ENCODE data around the gene MACROD2. TPM values are rescaled to one million over a fixed set of nuclear protein-coding genes. Genes with fewer than 3 reads are reported as not detected.

Gene MACROD2
- total and polyA plus RNA-seq, 2 of the 4 experiments (the other 2 are of a cell fraction) = not detected

DNA sequence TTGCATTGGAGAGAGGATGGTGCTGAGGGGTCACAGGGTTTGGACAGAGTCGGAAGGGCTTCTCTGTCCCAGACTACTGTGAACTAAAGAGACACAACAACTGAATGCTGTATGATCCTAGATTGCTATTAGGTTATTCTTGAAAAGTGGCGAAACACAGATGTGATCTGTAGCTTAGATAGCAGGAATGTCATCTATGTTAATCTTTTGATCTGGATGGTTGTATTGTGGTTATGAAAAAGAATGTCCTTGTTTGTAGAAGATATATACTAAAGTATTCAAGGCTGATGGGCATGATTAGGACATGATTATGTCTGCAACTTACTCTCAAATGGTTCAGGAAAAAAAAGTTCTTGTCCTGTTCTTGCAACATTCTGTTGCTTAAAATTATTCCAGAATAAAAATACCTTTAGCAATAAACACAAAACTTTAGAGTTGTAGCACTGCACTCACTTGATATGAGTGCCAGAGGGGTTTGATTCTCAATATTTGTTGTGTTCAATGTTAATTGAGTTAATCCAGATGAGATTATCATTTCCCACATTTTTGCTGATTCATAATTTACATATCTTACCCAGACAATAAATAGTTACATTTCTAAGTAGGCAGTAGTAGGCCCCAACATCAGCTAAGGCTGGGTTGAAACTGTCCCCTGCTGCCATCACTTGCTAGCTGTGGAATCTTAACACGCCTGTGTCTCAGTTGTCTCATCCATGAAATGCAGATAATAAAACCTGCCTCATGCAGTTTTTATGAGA is 1932.8 kb downstream of the MACROD2 start:
- no CpG with 5 or more reads among the region's 3 CpGs for WGBS, 2 experiments (ENCODE audit: extremely low coverage in 2 of 2, insufficient read length in 1 of 2)
- Histone ChIP-seq H3K4me2 (ENCODE audit: low read depth, low read length) (no peak overlapping the region), H4K8ac (ENCODE audit: low read depth in 2 of 2, low read length in 2 of 2) (no peak overlapping the region), H4K5ac (ENCODE audit: low read depth, low read length) (no peak overlapping the region), H3K4me3 (ENCODE audit: insufficient read depth, low read depth, low read length) (no peak overlapping the region), H3K36me3 (ENCODE audit: control insufficient read depth, insufficient read depth, low read length) (no peaks in the 10 kb centered on the region), H2AFZ (replicated peaks; ENCODE audit: low read length, poor library complexity) (no peak overlapping the region), H2AK5ac (ENCODE audit: low read depth, low read length) (no peak overlapping the region), H3K9ac (ENCODE audit: low read depth, low read length) (no peak overlapping the region), H3K4me1 (ENCODE audit: control insufficient read depth, insufficient read depth, low read length) (no peaks in the 10 kb centered on the region), H2BK15ac (ENCODE audit: low read depth, low read length) (no peak overlapping the region), H3K18ac (ENCODE audit: low read depth, low read length) (no peak overlapping the region), H3K9me1 (ENCODE audit: insufficient read depth, low read length) (no peaks in the 10 kb centered on the region), H2BK5ac (ENCODE audit: low read depth, low read length, poor library complexity, severe bottlenecking) (no peak overlapping the region), H3K23ac (ENCODE audit: low read depth, low read length) (no peak overlapping the region), H3K4ac (ENCODE audit: low read depth, low read length) (no peak overlapping the region), H2BK120ac (ENCODE audit: low read depth, low read length) (no peak overlapping the region), H4K20me1 (ENCODE audit: insufficient read depth, low read length) (no peaks in the 10 kb centered on the region), H3K27me3 (ENCODE audit: control insufficient read depth, insufficient read depth, low read length) (no peaks in the 10 kb centered on the region), H3K27ac (ENCODE audit: insufficient read depth, low read length) (no peak overlapping the region), H2AK9ac (replicated peaks; ENCODE audit: low read depth, low read length, poor library complexity) (no peak overlapping the region), H3K79me1 (ENCODE audit: low read depth in 1 of 2, low read length in 2 of 2) (no peaks in the 10 kb centered on the region), H3K14ac (replicated peaks; ENCODE audit: low read depth, low read length) (no peak overlapping the region), H4K91ac (ENCODE audit: insufficient read depth, low read depth, low read length) (no peak overlapping the region), H3K56ac (ENCODE audit: extremely low read depth, insufficient read depth, low read length) (no peak overlapping the region), H3K9me3 (ENCODE audit: control insufficient read depth, insufficient read depth, low read length) (no peaks in the 10 kb centered on the region), H2BK20ac (ENCODE audit: low read depth, low read length) (no peak overlapping the region)
- no TSS peak for BruUV-seq (replicated peaks)
- ChIA-PET POLR2A (ENCODE audit: unreplicated experiment) (no interaction called here), CTCF (no interaction called here)
- no peak for DNase-seq
- ATAC-seq (ENCODE audit: low read depth) = no peak
- intact Hi-C loops (cut with micrococcal nuclease) = no loop called here
- in situ Hi-C loops (cut with MboI; ENCODE audit: low sequenced_read_pairs) = no loop called here
- TF ChIP-seq MAFK (IDR thresholded peaks at IDR 0.05; ENCODE audit: low read depth, low read length) (no peak), MAZ (IDR thresholded peaks at IDR 0.05; ENCODE audit: borderline replicate concordance, low read depth, low read length) (no peak), RFX5 (IDR thresholded peaks at IDR 0.05; ENCODE audit: low read depth, low read length) (no peak), CHD1 (IDR thresholded peaks at IDR 0.05; ENCODE audit: low read depth, low read length) (no peak), BHLHE40 (IDR thresholded peaks at IDR 0.05; ENCODE audit: low read depth, low read length) (no peak), MXI1 (IDR thresholded peaks at IDR 0.05; ENCODE audit: borderline replicate concordance, low read depth, low read length) (no peak), SMC3 (IDR thresholded peaks at IDR 0.05; ENCODE audit: low read depth, low read length) (no peak), POLR2A (IDR thresholded peaks at IDR 0.05; ENCODE audit: low read depth, low read length) (no peak), RAD21 (IDR thresholded peaks at IDR 0.05; ENCODE audit: low read length) (no peak)
- TF ChIP-seq, protein P1, sequence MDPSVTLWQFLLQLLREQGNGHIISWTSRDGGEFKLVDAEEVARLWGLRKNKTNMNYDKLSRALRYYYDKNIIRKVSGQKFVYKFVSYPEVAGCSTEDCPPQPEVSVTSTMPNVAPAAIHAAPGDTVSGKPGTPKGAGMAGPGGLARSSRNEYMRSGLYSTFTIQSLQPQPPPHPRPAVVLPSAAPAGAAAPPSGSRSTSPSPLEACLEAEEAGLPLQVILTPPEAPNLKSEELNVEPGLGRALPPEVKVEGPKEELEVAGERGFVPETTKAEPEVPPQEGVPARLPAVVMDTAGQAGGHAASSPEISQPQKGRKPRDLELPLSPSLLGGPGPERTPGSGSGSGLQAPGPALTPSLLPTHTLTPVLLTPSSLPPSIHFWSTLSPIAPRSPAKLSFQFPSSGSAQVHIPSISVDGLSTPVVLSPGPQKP (IDR thresholded peaks at IDR 0.05; ENCODE audit: borderline replicate concordance, low read depth, low read length) = no peak
- TF ChIP-seq, protein P2, sequence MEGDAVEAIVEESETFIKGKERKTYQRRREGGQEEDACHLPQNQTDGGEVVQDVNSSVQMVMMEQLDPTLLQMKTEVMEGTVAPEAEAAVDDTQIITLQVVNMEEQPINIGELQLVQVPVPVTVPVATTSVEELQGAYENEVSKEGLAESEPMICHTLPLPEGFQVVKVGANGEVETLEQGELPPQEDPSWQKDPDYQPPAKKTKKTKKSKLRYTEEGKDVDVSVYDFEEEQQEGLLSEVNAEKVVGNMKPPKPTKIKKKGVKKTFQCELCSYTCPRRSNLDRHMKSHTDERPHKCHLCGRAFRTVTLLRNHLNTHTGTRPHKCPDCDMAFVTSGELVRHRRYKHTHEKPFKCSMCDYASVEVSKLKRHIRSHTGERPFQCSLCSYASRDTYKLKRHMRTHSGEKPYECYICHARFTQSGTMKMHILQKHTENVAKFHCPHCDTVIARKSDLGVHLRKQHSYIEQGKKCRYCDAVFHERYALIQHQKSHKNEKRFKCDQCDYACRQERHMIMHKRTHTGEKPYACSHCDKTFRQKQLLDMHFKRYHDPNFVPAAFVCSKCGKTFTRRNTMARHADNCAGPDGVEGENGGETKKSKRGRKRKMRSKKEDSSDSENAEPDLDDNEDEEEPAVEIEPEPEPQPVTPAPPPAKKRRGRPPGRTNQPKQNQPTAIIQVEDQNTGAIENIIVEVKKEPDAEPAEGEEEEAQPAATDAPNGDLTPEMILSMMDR (conservative IDR thresholded peaks at IDR 0.05; ENCODE audit: low read depth, low read length) = no peak
- TF ChIP-seq, protein P3, sequence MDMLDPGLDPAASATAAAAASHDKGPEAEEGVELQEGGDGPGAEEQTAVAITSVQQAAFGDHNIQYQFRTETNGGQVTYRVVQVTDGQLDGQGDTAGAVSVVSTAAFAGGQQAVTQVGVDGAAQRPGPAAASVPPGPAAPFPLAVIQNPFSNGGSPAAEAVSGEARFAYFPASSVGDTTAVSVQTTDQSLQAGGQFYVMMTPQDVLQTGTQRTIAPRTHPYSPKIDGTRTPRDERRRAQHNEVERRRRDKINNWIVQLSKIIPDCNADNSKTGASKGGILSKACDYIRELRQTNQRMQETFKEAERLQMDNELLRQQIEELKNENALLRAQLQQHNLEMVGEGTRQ (IDR thresholded peaks at IDR 0.05; ENCODE audit: low read depth, low read length) = no peak
- dilution Hi-C loops (cut with HindIII; ENCODE audit: low sequenced_read_pairs, unreplicated experiment) = no loop called here

All from IMR-90 (cell line).